Stimulated activated CD4-positive, alpha-beta T cell treated with anti-CD3 and anti-CD28 coated beads, Interleukin-1b, Interleukin-23, amount 100 ng/mL, for 4 hours (primary cell): Measurements from ENCODE around the gene HLA-DRB1.
"Not testable (repeated sequence)": the region's sequence is repeated elsewhere in the genome, so short reads cannot be mapped to it uniquely, and the experiment has no call there.

ENCODE experiments used
- DNase-seq, 2 donors: peaks; one replicate each; pipeline ENCODE4 v3.0.0-alpha.2; 2020; ENCODE audit warnings: low read depth in 2 of 2

Gene HLA-DRB1

GRCh38 chr6:32609731-32610640 is 20.3 kb upstream of the HLA-DRB1 start:
- DNase-seq = peak in 1 of 2 donors; percentile 50

GRCh38 chr6:32609391-32609730 is 19.7 kb upstream of the HLA-DRB1 start:
- DNase-seq = no peak

- DNase-seq = no peak
Observed at GRCh38 chr6:32608362-32608761, 18.7 kb upstream of the HLA-DRB1 start.

GRCh38 chr6:32607988-32608298 is 18.3 kb upstream of the HLA-DRB1 start:
- DNase-seq = no peak

- no peak for DNase-seq
Observed at GRCh38 chr6:32607263-32607987, 17.8 kb upstream of the HLA-DRB1 start.

GRCh38 chr6:32604434-32604877 is 14.8 kb upstream of the HLA-DRB1 start:
- DNase-seq = no peak

- DNase-seq = no peak
Observed at GRCh38 chr6:32603888-32604287, 14.2 kb upstream of the HLA-DRB1 start.

GRCh38 chr6:32603222-32603621 is 13.6 kb upstream of the HLA-DRB1 start:
- no peak for DNase-seq

GRCh38 chr6:32602383-32602782 is 12.7 kb upstream of the HLA-DRB1 start:
- no peak for DNase-seq

- DNase-seq = no peak
Observed at GRCh38 chr6:32597024-32597423, 7.4 kb upstream of the HLA-DRB1 start.

GRCh38 chr6:32590713-32591112 is 1.1 kb upstream of the HLA-DRB1 start:
- not testable (repeated sequence) for DNase-seq

- DNase-seq = no peak
Observed at GRCh38 chr6:32588156-32588555, 1.5 kb downstream of the HLA-DRB1 start.

- DNase-seq = no peak
Observed at GRCh38 chr6:32583527-32583898, 6.1 kb downstream of the HLA-DRB1 start.

GRCh38 chr6:32581315-32582095 is 8.1 kb downstream of the HLA-DRB1 start:
- no peak for DNase-seq

GRCh38 chr6:32580593-32580992 is 9.1 kb downstream of the HLA-DRB1 start:
- no peak for DNase-seq

GRCh38 chr6:32578962-32579361 is 10.7 kb downstream of the HLA-DRB1 start:
- DNase-seq = no peak

GRCh38 chr6:32577493-32577892 is 12.2 kb downstream of the HLA-DRB1 start:
- not testable (repeated sequence) for DNase-seq

- DNase-seq = no peak
Observed at GRCh38 chr6:32576250-32576649, 13.4 kb downstream of the HLA-DRB1 start.

- no peak for DNase-seq
Observed at GRCh38 chr6:32570363-32570905, 19.2 kb downstream of the HLA-DRB1 start.

GRCh38 chr6:32568561-32568960 is 21.1 kb downstream of the HLA-DRB1 start:
- DNase-seq = no peak

- no peak for DNase-seq
Observed at GRCh38 chr6:32566957-32567356, 22.7 kb downstream of the HLA-DRB1 start.

GRCh38 chr6:32565511-32565910 is 24.1 kb downstream of the HLA-DRB1 start:
- no peak for DNase-seq
